Stimulated activated naive CD8-positive, alpha-beta T cell treated with anti-CD3 and anti-CD28 coated beads, Interleukin-15, Interleukin-2, amounts not matched to agents 100 U/mL and 50 U/mL, for 24 hours (primary cell): ENCODE results near the gene CASP3.
A peak's percentile ranks its signal among the peaks of the same experiment; 100 is the strongest.
"Not testable (repeated sequence)": the region's sequence is repeated elsewhere in the genome, so short reads cannot be mapped to it uniquely, and the experiment has no call there.

Source experiments
- ATAC-seq: fragments of 150-1000 bp; cut with Tn5 transposase; one replicate; pipeline ENCODE4 v1.10.0; 2021
- DNase-seq: peaks from one replicate; pipeline ENCODE4 v3.0.0; 2021

Gene CASP3

GRCh38 chr4:184635381-184635780 lies 13.9 kb downstream of the CASP3 start:
- no peak for ATAC-seq
- DNase-seq, result no peak

GRCh38 chr4:184632842-184633241 lies 16.4 kb downstream of the CASP3 start:
- no peak for ATAC-seq
- no peak for DNase-seq

GRCh38 chr4:184628103-184628502 lies 21.1 kb downstream of the CASP3 start:
- no peak for DNase-seq
- ATAC-seq, result no peak

GRCh38 chr4:184625783-184626596 lies 23.3 kb downstream of the CASP3 start:
- not testable (repeated sequence) for ATAC-seq, DNase-seq

DNA sequence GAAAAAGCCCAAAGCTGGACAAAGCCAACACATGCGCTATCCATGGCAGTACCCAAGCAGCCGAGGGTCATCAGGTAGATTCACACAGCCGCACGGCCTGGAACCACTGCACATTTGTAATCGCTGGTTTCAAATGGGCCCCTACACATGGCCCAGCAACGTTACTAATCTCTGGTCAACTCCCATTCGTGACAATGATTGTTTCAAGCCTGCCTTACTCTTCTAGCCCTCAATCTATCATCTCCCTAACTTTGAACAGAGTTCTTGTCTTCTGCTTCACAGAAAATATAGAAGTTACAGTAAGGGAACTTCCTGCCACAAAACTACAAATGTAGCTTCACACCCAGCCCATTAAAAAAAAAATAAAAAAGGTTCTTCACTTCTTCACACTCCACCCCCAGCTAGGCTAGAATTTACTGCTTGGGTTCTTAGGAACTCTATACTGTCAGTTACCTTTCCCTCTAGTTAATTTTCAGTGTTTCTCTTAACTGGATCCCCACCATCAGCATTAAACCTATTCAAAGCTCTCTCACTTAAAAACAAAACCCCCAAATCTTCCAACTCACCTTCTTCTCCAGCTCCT lies 24.2 kb downstream of the CASP3 start:
- no peak for ATAC-seq
- no peak for DNase-seq

DNA sequence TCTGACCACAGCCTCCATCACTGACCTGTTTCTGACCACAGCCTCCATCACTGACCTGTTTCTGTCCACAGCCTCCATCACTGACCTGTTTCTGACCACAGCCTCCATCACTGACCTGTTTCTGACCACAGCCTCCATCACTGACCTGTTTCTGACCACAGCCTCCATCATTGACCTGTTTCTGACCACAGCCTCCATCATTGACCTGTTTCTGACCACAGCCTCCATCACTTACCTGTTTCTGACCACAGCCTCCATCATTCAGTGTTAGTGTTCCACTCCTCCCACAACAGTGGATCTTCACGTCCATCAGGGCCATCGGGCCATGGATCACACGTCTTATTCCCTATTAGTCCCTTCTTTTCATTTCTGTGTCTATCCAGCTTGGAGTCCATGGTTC lies 24.7 kb downstream of the CASP3 start:
- not testable (repeated sequence) for DNase-seq, ATAC-seq

DNA sequence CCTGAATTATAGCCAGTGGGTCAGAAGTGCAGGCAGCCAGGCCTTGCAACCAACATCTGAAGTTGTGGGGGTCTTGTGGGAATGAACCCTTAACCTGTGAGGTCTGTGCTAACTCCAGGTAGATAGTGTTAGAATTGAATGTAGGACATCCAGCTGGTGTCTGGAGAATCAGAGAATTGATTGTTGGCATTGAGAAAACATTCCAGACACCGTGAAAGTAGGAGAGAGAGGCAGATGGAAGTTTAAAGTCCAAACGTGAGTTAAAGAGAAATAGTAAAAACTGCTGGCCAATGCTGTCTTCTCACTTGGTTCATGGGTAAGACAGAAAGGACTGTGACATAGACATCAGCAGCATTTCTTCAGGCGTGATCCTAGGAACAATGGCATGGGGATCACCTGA lies 27.7 kb downstream of the CASP3 start:
- DNase-seq (no peak), ATAC-seq (no peak)

- no peak for DNase-seq
- no peak for ATAC-seq
Measured at GRCh38 chr4:184620212-184620867, 28.9 kb downstream of the CASP3 start.

DNA sequence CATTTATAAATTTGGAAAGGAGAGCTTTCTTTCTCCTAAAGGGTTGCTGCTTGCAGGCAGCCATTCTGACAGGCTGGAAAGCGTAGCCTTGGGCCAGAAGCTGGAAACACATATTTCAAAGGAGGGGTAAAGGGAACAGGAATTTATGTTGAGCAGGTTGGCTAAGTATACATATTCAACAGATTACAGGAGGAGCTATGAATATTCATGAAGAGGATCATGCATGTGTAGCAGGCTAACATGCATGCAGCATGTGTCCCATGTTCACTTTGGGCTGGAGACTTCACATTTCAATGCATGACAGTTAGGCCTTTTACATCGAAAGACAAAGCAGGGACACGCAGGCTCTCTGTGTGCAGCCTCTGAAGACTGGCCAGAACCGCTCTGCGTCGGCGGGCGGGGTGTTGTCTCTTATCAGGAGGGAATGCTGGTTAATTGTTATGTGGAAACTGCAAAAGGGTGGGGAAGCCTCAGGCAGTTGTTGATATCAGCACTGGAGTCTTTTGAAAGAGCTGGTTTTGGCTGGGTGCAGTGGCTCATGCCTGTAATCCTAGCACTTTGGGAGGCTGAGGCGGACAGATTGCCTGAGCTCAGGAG lies 31.5 kb downstream of the CASP3 start:
- no peak for DNase-seq
- ATAC-seq, result no peak

GRCh38 chr4:184616633-184617551 lies 32.4 kb downstream of the CASP3 start:
- no peak for ATAC-seq
- no peak for DNase-seq

- ATAC-seq, DNase-seq: not testable (repeated sequence)
Measured at GRCh38 chr4:184616168-184616567, 33.1 kb downstream of the CASP3 start.

- DNase-seq, result no peak
- ATAC-seq, result no peak
Measured at GRCh38 chr4:184614509-184614908, 34.7 kb downstream of the CASP3 start.

DNA sequence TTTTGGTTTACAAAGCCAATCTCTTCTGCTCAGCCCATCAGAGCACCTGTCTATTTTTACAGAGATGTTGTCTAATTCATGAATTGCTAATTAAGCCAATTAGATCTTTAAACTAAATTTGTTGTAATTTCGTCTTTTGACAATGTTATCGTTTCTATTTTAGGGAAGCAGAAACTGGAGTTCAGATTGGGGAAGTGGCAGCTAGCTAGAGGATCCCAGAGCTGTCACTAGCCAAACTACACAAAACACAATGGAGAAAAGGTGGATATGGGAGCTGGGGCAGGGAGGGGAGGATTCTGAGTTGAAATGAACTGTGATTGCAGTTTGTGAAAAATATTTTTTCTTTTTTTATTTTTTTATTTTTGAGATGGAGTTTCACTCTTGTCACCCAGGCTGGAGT lies 35.8 kb downstream of the CASP3 start:
- no peak for ATAC-seq
- DNase-seq, result no peak

GRCh38 chr4:184612074-184612473 lies 37.2 kb downstream of the CASP3 start:
- ATAC-seq (no peak), DNase-seq (no peak)

- not testable (repeated sequence) for DNase-seq, ATAC-seq
Measured at GRCh38 chr4:184607429-184607828, 41.8 kb downstream of the CASP3 start.

DNA sequence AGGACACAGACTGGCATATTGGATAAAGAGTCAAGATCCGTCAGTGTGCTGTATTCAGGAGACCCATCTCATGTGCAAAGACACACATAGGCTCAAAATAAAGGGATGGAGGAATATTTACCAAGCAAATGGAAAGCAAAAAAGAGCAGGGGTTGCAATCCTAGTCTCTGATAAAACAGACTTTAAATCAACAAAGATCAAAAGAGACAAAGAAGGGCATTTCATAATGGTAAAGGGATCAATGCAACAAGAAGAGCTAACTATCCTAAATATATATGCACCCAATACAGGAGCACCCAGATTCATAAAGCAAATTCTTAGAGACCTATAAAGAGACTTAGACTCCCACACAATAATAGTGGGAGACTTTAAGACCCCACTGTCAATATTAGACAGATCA lies 46.4 kb downstream of the CASP3 start:
- not testable (repeated sequence) for DNase-seq, ATAC-seq

- not testable (repeated sequence) for DNase-seq
- ATAC-seq, result peak; percentile 65
Measured at GRCh38 chr4:184600982-184601381, 48.3 kb downstream of the CASP3 start.

- ATAC-seq (no peak), DNase-seq (no peak)
Measured at GRCh38 chr4:184599492-184600135, 49.6 kb downstream of the CASP3 start.

DNA sequence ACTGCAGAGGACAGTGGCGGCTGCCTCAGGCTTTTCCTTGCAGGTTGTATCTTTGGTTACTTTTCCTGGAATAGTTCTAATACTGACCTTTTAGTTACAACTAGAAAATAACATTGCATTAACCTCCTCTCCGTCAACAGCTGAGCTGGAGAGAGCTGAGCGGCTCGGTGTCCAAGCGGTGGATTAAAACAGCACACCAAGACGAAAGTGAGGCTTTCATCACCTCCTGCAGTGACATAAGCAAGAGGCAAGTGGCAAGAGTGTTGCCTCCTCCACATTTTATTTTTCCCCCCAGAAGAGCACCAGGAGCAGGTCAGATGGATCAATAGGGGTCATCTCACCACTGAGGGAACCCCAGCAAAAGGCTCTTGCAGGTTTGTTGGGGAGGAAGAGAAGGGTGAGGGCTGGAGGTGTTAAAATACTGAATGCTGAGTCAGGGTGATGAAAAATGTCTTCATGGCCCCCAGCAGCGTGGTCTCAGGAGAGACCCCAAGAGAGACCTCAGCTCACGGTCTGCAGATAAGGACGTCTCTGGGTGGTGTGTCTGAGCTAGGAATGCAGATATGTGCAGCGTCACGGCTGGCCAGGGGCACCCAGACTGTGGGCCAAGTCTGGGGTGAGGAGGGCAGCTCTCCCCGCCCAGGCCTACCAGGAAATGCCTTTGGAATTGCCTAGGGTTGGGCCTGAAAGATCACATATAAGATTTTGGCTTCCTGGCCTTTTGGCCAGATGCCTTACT lies 50.3 kb downstream of the CASP3 start:
- no peak for DNase-seq
- no peak for ATAC-seq

GRCh38 chr4:184596617-184597185 lies 52.5 kb downstream of the CASP3 start:
- no peak for ATAC-seq
- no peak for DNase-seq
